ENCODE results near the gene FAM184A. TPM values are rescaled to one million over a fixed set of nuclear protein-coding genes. Genes with fewer than 3 reads are reported as not detected.

FAM184A gene
- total RNA-seq, 4 donors from 2014 or later: 19.3 to 37.1 (median 21.3) TPM

- TF ChIP-seq POLR2A (IDR thresholded peaks at IDR 0.05) (no peak), CTCF (IDR thresholded peaks at IDR 0.05) (no peak)
- 96 to 99% methylated on average over 3 of the region's 3 CpGs for WGBS, 2 donors
- DNase-seq: no peak
- Histone ChIP-seq H3K9me3 (no peaks in the 10 kb centered on the region), H3K36me3 (no peaks in the 10 kb centered on the region), H3K4me3 (replicated peaks in 1 of 3) (no peak overlapping the region), H3K27ac (no peak overlapping the region), H3K4me1 (no peaks in the 10 kb centered on the region), H3K27me3 (no peaks in the 10 kb centered on the region)
- intact Hi-C loops (cut with DNase I): no loop called here
These were observed 107.6 kb downstream of the FAM184A start for GRCh38 chr6:118970866-118971265.

- no peak overlapping the region for H3K27ac ChIP-seq
These were observed 110.0 kb downstream of the FAM184A start for GRCh38 chr6:118968416-118968815.

DNA sequence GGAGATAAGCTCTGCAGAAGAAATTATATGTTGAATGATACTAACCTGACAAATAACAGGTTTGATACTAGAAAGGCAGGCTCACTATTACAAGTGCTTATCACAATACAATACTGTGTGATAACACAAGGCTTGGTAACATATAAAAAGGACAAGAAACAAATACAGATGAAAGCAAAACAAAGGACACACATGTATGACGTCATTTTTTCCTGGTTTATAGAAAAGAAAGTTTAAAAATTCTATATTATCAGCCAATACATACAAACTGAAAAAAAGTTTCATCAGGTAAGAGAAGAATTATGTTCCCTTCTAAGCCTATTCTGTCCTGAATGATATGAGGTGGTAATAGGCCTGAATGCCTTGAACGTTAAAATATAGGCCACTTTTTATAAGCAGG is 111.2 kb downstream of the FAM184A start:
- Histone ChIP-seq H3K36me3 (no peaks in the 10 kb centered on the region), H3K27ac (no peak overlapping the region), H3K9me3 (no peaks in the 10 kb centered on the region), H3K27me3 (no peaks in the 10 kb centered on the region), H3K4me1 (no peaks in the 10 kb centered on the region), H3K4me3 (replicated peaks in 1 of 3) (no peak overlapping the region)
- intact Hi-C loops (cut with DNase I): loop anchor here (5.0 kb wide), 1 partner anchor 145 kb away; no protein-coding TSS in a partner anchor
- no peak for DNase-seq
- TF ChIP-seq POLR2A (IDR thresholded peaks at IDR 0.05): no peak
- TF ChIP-seq CTCF (IDR thresholded peaks at IDR 0.05): no peak
- 84 to 85% methylated on average over 2 of the region's 2 CpGs for WGBS, 2 donors

More at GRCh38 chr6:118968416-118968815, 110.0 kb downstream of the FAM184A start:
- no peaks in the 10 kb centered on the region for H3K27me3 ChIP-seq
- intact Hi-C loops (cut with DNase I): loop anchor here (5.0 kb wide), 1 partner anchor 144 kb away; no protein-coding TSS in a partner anchor
- H3K4me3 ChIP-seq (replicated peaks in 1 of 3): no peak overlapping the region
- H3K9me3 ChIP-seq: no peaks in the 10 kb centered on the region
- 41 to 45% methylated on average over 2 of the region's 2 CpGs for WGBS, 2 donors
- DNase-seq: no peak
- H3K4me1 ChIP-seq: no peaks in the 10 kb centered on the region
- no peaks in the 10 kb centered on the region for H3K36me3 ChIP-seq
- TF ChIP-seq CTCF (IDR thresholded peaks at IDR 0.05) (peak in 3 of 6 experiments; percentile 50 to 58 (median 57)), POLR2A (IDR thresholded peaks at IDR 0.05) (no peak)

DNA sequence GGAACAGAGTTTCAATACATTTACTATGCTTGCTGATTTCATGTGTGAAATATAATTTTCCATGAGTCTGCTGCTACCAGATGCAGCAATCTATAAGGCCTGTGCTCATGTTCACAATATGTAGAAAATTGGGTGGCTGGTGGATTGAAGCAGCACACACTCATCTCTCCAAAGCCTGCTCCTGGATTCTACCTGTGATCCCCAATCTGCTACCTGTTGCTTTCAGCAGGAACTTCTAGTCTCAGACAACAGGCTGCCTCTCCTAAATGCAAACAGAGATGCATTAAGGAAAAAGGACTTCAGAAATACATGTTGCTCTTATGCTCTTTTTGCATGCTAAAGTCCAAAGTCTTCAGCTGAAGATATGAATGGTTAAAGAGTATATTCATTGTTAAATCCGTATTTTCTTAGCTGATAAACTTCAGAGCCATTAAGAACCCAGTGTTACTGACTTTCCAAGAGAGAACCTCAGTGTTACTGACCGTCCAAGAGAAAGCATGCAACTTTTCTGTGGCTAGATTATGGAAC is 112.6 kb downstream of the FAM184A start:
- intact Hi-C loops (cut with DNase I): loop anchor here (5.0 kb wide), 1 partner anchor 146 kb away; no protein-coding TSS in a partner anchor
- no peak for DNase-seq
- Histone ChIP-seq H3K27ac (no peak overlapping the region), H3K27me3 (no peaks in the 10 kb centered on the region), H3K4me3 (replicated peaks in 1 of 3) (no peak overlapping the region), H3K36me3 (no peaks in the 10 kb centered on the region), H3K9me3 (no peaks in the 10 kb centered on the region), H3K4me1 (no peaks in the 10 kb centered on the region)
- WGBS, 2 donors: 93 to 94% methylated on average over 2 of the region's 2 CpGs
- no peak for TF ChIP-seq CTCF (IDR thresholded peaks at IDR 0.05)
- TF ChIP-seq POLR2A (IDR thresholded peaks at IDR 0.05): no peak

GRCh38 chr6:118965371-118965770 is 113.1 kb downstream of the FAM184A start:
- H3K27me3 ChIP-seq: no peaks in the 10 kb centered on the region
- no peaks in the 10 kb centered on the region for H3K4me1 ChIP-seq
- intact Hi-C loops (cut with DNase I): loop anchor here (5.0 kb wide), 1 partner anchor 147 kb away; no protein-coding TSS in a partner anchor
- no peak overlapping the region for H3K27ac ChIP-seq
- DNase-seq: no peak
- no peaks in the 10 kb centered on the region for H3K36me3 ChIP-seq
- TF ChIP-seq CTCF (IDR thresholded peaks at IDR 0.05) (no peak), POLR2A (IDR thresholded peaks at IDR 0.05) (no peak)
- no peak overlapping the region for H3K4me3 ChIP-seq (replicated peaks in 1 of 3)
- H3K9me3 ChIP-seq: no peaks in the 10 kb centered on the region
- 88% methylated on average over 3 of the region's 3 CpGs for whole genome bisulfite sequencing, 2 donors
